G401.6 (cell line): ENCODE data around the gene SCYGR3.

ENCODE experiments used
- FAIRE-seq: peaks from 2 replicates; lab custom pipeline; 2012; peaks lifted over from hg19 to GRCh38; lab: Jason Lieb, UNC

The SCYGR3 gene, protein sequence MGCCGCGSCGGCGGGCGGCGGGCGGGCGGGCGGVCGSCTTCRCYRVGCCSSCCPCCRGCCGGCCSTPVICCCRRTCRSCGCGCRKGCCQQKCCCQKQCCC

DNA sequence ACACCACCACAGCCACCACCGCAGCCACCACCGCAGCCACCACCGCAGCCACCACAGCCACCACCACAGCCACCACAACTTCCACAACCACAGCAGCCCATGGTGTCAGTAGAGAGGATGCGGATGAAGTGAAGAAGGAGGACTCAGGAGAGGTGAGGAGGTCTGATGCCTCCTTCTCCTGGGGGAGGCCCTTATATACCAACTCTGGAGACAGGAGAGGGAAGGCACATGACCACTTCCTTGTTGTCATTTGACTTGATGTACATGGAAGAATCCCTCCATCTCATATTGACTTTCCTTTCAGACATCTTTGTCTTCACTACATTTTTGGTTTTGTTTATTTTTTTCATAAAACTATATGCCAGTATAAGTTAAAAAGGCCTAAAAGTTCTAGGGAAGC lies at the start of gene SCYGR3:
TSS of gene SCYGR3 (minus strand) at position 101 of the 400 bp plus-strand sequence. CDS start at position 101, 0 bp downstream.
- FAIRE-seq, result no peak

DNA sequence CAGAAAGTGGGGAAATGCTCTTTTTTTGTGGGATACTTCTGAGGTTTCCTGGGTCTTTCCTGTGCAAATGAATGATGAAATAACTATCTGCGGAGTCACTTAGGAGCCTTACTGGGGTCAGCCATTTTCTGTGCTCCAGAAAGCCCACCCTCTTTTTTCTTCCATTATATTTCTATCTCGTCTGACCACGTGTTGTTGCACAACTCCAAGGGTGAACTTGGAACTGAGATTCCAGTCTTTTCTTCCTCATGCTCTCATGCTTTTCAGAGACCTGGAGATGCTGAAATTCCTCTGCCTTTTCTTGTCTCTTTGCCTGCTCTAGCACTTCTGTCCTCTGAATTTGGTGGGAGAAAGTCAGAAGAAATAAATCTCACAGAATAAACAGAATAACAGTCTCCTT lies 47.2 kb upstream of the SCYGR3 start:
- FAIRE-seq, result no peak

DNA sequence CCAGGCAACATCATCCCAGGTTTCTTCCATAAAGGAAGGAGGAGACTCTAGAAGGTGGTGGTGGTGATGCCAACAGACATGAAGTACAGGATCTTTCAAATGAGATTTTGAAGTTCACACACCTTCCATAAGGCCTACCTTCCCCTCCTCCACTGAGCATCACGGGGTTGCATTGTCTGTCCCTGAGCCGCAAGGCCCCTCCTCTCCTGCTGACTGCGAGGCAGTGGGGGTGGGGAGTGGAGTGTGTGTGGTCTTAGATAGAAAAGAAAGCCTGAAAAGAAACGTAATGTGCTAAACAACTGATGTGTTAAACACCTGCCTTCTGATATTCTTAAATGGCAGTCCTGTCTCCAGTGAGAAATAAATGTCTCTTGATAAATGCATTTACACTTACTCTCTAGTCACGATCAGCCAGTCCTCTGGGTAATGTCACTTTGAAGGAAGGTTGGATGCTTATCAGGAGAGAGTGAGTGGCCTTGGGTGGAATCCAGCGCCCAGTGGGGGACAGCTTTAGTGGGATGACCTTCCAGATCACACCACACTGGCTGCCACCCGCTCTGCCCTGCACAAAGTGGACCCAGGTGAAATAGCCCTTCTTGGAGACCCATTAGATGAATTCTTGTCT lies 46.5 kb upstream of the SCYGR3 start:
- FAIRE-seq, result no peak

DNA sequence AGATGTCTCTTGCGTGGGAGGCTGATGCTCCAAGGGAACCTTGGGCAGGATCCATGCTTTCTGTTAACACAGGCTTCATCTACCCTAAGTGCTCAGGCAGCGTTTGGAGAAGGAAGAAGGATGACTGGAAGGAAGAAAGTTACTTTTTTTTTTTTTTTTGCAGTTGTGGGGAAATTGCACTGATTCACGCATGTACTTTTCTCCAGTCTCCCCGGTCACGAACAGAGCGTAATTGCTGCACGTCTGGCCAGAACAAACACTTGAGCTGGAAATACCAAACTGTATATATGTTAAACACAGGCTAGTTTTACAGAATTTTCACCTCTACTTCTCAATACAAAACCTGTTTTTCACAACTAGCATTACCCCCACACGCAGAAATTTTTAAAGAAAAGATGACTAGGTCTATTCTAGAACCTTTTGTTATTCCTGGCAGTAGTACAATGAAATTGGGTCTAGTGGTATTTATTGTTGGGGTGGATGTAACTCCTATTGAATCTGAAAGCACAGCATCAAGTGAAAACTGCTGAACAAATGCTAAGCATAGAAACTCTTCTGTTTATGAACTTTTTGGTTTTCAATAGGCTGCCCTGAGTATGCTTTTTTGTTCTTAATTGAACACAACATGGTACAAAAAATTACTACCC lies 42.7 kb upstream of the SCYGR3 start:
- no peak for FAIRE-seq

DNA sequence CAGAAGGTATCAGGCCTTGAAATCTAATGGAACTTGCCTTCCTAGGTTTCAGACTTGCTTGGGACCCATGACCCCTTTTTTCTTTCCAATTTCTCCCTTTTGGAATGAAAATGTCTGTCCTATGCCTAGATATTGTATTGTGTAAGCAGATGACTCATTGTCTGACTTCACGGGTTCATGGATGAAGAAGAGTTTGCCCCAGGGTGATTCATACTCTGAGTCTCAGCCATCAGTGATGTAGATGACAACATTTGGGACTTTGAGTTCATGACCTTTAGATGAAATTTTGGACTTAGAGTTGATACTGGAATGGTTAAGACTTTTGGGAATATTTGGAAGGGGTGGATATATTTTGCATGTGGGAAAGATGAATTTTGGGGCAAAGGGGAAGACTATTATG lies 40.8 kb upstream of the SCYGR3 start:
- no peak for FAIRE-seq

DNA sequence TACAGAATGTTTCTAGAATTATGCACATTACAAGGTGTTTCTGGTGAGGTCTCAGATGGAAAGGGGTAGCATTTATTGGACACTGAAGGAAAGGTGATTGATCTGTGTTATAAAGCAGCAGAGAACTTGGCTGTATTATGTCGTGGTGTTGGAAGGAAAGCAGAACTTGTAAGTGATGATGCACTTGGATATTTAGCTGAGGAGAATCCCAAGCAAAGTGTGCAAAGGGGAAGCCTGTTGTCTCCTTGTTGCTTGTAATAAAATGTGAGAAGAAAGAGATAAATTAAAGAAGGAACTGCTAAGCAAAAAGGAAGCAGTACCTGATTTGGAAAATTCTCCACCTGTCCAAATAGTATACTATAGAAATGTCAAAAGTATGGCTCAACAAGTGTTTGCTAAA lies 39.8 kb upstream of the SCYGR3 start:
- no peak for FAIRE-seq

DNA sequence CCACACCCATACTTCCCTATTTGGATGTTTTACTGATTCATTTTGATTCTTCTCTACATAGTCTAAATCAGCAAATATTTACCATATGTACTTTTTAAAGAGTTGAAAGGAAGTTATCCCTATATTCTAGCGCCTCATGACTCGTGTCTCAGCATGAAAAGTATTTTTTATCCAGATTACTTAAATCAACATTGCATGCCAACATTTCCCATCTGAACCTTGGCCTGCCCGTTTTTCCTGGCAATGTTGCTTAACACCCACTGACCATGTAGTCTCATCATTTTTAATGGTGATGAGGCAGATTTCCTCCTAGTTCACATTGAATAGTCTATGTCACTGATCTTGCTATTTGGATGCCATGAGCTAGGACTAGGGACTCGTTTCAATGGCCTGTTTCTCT lies 38.8 kb upstream of the SCYGR3 start:
- no peak for FAIRE-seq

DNA sequence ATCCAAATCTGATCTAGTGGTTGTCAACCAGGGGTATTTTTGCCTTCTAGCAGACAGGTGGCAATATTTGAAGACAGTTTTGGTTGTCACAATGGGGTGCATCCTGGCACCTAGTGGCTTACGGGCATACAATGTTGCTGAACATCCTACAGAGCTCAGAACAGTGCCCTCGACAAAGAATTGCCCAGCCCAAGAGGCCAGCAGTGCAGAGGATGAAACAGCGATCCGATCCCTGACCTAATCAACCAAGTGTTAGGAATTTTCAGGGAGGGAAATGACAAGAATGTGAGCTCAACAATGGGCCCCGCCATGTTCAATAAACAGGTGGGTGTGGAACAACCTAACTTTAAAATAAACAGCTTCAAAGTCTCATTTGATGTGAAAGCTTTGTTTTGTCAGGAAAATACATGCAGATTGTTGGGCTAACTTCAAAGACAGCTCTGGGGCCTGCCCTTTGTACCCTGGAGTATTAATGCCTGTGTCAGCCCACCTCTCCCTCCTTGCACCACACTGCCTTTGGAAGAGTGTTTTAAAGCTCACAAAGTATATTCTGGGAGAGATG lies 29.4 kb upstream of the SCYGR3 start:
- no peak for FAIRE-seq

DNA sequence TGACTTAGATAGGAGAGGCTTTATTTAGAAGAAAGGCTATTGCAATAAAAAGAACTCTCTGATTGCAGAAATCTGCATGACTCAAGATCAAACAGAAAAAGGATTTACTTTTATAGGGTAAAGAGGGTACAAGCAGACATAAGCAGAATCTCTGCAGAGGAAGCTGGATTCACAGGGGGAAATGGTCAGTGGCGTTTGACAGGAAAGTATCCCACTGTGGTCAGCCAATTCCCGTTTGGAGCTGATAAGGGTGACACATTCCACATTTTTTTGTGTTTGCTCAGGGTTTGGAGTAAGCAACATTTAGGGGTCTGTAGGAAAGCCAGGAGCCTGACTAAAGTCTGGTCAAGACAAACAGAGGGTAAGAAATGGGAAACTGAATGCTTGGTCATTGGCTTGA lies 28.0 kb upstream of the SCYGR3 start:
- FAIRE-seq, result no peak

DNA sequence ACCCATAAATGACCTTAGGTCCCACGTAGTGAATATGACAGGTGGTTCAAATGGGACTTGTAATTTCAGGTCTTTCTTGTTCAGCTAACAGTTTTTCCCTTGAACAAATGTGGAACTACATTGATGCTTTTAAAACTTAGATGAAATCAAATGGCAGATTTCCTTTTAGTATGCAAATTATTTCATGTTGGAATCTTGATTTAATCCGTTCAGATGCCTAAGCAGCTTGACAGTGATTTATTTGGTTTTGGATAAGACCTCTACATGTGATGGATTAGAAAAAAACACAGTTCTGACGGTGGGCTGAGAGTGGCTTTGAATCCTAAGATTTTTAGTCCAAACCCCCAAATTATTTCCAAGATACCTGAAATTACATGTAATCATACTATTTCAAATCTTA lies 19.6 kb upstream of the SCYGR3 start:
- FAIRE-seq, result no peak

DNA sequence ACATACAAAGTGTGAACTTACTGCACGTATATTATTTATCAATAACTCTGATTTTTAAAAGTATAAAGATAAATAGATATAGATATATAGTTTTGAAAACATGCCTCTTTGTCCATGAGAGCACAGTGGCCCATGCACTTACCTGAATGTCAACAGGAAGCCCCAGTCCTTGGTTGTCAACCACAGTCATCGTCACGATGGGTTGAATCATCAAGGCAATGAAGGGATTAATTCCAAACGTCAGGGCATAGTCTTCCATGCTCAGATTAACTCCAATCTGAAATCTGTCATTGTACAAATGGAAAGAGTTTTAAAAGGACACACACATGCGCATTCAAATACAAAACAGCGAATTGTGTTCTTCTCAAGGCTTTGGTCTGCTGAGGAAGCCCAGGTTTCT lies 18.2 kb upstream of the SCYGR3 start:
- FAIRE-seq, result no peak

DNA sequence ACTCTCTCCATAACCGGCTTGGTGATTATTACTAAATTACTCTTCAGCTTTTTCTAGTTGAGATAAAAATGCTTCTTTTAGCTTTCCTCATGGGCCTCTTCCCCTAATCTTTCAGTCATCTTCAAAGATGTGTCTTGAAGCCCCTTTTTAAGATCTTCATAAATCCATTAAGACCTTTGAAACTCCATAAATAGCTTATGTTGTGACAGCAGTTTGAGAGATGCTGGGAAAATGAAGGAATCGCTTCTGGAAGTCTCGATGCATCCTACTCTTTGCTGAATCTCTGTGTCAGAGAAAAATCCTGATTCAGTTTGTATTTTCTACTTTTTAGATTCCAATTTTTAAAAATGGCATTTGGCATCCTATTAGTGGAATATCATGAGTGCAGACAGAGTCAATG lies 15.7 kb upstream of the SCYGR3 start:
- FAIRE-seq, result no peak

DNA sequence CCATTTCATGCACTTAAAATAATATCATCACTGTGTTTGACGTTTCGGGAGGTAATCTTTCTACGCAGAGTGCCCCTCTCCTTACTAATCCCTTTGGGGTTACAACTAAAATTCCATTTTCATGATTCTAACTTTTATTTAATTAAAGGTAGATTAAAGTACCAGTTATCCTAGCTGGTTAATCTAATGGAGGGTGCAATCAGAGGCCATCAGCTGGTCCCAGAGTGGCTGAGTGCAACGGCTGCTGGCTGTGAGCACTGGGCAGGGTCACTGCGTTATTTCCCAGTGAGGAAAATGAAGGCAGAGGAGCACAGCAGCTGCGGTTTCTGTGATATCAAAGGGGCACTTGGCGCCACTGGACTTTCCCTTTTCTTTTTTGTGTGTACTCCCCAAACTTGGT lies 14.8 kb upstream of the SCYGR3 start:
- FAIRE-seq, result no peak

DNA sequence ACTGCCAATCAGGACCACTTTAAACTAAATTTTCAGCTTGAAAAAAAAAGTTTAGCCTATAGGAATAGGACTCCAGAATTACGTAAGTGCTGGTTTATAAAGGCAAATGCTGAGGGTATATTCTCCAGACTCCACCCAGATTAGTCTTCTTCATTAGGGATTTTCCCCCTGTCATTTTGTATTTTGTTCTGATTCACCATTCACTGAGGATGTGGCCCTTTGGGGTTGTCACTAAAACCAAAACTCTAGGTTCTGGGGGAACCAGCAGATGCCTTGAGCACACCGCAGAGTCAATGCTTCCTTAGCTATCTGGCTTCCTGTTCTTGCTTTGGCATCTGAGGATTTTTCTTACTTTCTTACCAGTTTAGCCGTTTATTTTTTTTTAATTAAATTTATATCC lies 13.1 kb upstream of the SCYGR3 start:
- FAIRE-seq, result no peak

DNA sequence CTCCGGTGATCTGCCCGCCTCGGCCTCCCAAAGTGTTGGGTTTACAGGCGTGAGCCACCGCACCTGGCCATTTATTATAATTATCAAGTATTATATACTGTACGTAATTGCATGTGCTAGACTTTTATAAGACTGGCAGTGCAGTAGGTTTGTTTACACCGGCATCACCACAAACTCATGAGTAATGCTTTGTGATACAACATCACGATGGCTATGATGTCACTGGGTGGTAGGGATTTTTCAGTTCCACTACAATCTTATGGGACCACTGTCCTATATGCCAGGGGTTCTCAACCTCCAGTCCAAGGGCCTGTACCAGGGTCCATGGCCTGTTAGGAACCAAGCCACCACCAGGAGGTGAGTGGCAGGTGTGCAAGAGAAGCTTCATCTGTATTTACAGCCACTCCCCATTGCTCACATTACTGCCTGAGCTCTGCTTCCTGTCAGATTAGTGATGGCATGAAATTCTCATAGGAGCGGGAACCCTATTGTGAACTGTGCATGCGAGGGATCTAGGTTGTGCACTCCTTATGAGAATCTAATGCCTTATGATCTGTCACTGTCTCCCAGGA lies 12.0 kb upstream of the SCYGR3 start:
- no peak for FAIRE-seq

DNA sequence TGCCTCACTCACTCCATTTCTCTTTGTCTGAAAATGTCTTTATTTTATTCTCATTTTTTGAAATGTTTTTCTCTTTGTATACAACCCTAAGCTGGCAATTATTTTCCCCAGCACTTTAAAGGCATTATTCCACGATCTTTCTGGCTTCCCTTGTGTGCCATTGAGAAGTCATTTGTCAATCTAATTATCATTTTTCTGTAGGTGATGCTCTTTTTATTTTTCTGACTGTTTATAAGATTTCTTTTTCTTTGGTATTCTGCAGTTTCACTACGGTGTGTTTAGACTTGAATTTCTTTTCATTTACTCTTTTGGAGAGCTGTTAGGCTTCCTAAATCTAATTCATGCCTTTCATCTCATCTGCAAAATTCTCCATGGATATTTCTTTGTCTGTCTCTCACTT lies 10.8 kb upstream of the SCYGR3 start:
- no peak for FAIRE-seq

DNA sequence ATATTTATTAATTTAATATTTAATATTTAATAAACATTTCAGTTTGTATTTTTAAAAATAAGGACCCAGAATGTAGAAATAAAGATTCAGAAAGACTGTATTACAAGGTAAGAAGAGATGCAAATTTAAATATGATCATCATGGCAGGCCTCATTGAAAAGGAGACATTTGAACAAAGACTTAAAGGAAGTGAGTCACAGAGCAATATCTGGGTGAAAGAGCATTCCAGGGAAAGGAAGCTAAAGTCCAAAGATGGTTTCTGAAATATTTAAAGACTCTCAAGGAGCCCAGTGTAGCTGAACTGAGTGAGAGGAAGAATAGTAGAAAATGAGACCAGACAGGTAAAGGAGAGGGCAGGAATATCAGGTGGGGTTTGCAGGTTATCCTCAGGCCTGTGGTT lies 8.6 kb upstream of the SCYGR3 start:
- FAIRE-seq, result no peak

DNA sequence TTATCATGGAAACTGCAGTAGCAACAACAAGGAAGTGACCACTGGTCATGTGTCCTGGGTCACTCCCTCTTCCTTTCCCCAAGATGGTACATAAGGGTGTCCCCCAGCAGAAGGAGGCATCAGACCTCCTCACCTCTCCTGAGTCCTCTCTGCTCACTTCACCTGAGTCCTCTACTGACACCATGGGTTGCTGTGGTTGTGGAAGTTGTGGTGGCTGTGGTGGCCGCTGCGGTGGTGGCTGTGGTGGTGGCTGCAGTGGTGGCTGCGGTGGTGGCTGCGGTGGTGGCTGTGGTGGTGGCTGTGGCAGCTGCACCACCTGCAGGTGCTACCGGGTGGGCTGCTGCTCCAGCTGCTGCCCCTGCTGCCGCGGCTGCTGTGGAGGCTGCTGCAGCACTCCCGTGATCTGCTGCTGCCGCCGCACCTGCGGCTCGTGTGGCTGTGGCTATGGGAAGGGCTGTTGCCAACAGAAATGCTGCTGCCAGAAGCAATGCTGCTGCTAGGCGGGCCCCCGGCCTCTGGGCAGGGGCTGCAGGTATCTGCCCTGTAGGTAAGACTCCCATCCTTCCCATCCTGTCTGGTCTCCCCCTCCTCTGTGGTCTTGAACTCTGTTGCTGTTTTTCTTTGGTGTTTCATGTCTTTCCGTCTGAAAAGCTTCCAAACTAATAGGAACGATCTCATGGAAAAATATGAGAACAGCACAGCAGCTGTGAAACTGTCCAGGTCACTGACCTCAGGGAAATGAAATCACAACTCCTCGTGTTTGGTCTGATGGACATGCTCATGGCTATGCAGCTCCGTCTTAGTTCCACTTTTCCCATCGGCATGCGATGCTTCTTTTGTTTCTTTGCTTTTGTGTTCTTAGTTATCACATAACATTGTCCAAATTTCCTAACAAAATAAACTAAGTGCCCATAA lies 2.9 kb upstream of the SCYGR3 start, which contains the start of gene SCYGR4:
TSS of gene SCYGR4 (plus strand) at position 183 of the 915 bp plus-strand sequence. CDS start at position 183, 0 bp downstream.
- no peak for FAIRE-seq

DNA sequence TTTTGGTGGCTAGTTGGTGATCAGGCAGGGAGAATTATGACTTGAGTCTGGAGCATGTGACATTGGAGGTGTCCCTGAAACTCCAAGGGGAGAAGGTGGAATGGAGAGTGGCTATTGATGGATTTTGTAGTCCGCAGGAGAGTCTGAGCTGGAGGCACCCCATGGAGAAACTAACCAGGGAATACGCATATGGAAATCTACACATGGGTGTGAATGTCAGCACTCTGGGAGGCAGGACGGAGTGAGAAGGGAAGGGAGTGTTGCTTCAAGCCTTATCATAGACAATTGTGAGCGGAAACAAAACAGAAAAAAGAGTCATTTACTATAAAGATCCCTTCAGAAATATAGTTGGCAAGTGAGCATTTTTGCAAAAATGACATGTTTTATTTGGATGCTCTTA lies 2.0 kb upstream of the SCYGR3 start:
- FAIRE-seq, result no peak

DNA sequence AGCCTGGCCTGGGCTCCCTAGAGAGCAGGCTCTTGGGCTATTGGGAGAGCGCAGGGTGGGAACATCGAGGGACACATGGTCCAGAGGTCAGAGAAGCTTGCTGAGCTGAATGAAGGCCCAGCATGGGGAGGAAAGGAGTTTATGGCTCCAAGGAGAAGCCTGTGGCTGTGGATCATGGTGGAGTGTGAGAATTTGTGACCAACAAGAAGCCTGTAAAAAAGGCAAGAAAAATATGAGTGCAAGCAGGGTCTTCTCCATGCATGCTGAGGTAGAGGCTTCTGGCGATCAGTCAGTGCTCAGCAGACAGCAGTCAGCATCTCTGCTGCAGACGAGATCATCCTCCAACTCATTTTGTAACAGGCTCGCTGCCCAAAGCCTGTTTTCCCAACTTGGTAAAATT lies 1.3 kb upstream of the SCYGR3 start:
- no peak for FAIRE-seq

DNA sequence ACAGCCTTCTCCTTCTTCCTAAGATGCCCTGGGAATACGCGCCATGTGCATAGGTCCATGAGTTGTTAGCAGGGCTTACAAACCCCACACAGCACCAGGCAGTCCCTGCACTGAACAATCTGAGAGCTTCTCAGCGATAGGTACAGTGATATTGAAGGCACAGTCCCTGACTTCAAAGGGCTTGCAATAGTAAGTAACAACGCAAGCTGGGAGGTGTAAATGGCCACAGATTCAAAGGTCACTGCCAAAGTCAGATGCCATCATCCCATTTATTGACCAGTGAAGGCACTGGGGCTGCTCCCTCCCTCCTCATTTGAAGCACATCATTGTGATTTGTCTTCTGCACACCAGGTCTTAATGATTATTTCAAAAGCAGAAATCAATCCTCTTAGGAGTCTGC lies 541 bp upstream of the SCYGR3 start:
- no peak for FAIRE-seq

DNA sequence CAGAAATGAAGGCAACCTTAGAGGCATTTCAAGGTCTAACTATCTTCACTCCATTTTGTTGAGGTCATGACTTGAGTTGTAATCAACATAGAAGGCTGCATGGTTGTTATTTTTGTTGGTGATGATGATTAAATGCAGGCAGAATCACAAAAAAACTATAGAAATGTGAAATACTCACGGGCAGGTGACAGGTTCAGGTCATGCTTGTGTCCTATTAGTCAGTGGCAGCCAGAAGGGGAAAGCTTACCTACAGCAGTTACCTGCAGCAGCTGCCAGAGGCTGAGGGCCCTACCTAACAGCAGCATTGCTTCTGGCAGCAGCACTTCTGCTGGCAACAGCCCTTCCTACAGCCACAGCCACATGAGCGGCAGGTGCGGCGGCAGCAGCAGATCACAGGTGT lies 394 bp downstream of the SCYGR3 start:
- FAIRE-seq, result no peak
